KG1 (cell line): ENCODE data around the gene TMEM271.
"Not testable (repeated sequence)": the region's sequence is repeated elsewhere in the genome, so short reads cannot be mapped to it uniquely, and the experiment has no call there.

Source experiments
- DNase-seq: peaks from one replicate; lab custom pipeline; 2025; lab: John Stamatoyannopoulos, UW

Gene TMEM271

GRCh38 chr4:578451-579443 lies 2.7 kb upstream of the TMEM271 start:
- no peak for DNase-seq

GRCh38 chr4:577499-578450 lies 1.7 kb upstream of the TMEM271 start:
- DNase-seq: no peak

GRCh38 chr4:576991-577498 lies 950 bp upstream of the TMEM271 start:
- no peak for DNase-seq

- DNase-seq: no peak
These were observed 584 bp downstream of the TMEM271 start for GRCh38 chr4:575281-576141.

- no peak for DNase-seq
These were observed 1.5 kb downstream of the TMEM271 start for GRCh38 chr4:574346-575161.

GRCh38 chr4:573122-573892 lies 2.8 kb downstream of the TMEM271 start:
- DNase-seq: no peak

- no peak for DNase-seq
These were observed 3.5 kb downstream of the TMEM271 start for GRCh38 chr4:572594-572993.

- DNase-seq: no peak
These were observed 4.1 kb downstream of the TMEM271 start for GRCh38 chr4:571838-572572.

- DNase-seq: no peak
These were observed 5.3 kb downstream of the TMEM271 start for GRCh38 chr4:570754-571153.

- no peak for DNase-seq
These were observed 6.0 kb downstream of the TMEM271 start for GRCh38 chr4:569958-570667.

GRCh38 chr4:568962-569361 lies 7.1 kb downstream of the TMEM271 start:
- DNase-seq: no peak

- no peak for DNase-seq
These were observed 7.8 kb downstream of the TMEM271 start for GRCh38 chr4:568351-568652.

- DNase-seq: no peak
These were observed 8.4 kb downstream of the TMEM271 start for GRCh38 chr4:567457-568350.

- DNase-seq: no peak
These were observed 9.4 kb downstream of the TMEM271 start for GRCh38 chr4:566508-567295.

GRCh38 chr4:566035-566434 lies 10.1 kb downstream of the TMEM271 start:
- no peak for DNase-seq

- DNase-seq: not testable (repeated sequence)
These were observed 10.5 kb downstream of the TMEM271 start for GRCh38 chr4:565614-566013.

- not testable (repeated sequence) for DNase-seq
These were observed 13.6 kb downstream of the TMEM271 start for GRCh38 chr4:562458-562857.
